IMR-90 (cell line): ENCODE measurements around the gene PLEKHH1. TPM values are rescaled to one million over a fixed set of nuclear protein-coding genes. Genes with fewer than 3 reads are reported as not detected.

Experiments used
- ATAC-seq: fragments of 200-7000 bp; cut with Tn5 transposase; 2 replicates; pipeline ENCODE4 v1.9.1; 2020; ENCODE audit warnings: low read depth, mild to moderate bottlenecking, moderate library complexity
- BruUV-seq: library from RNA; stranded (reverse); fragments of 400-500 nt; replicated peaks from 2 replicates; lab custom pipeline; 2021; lab: Mats Ljungman, UMichigan
- CTCF ChIA-PET: fragments of 300-600 bp; formaldehyde crosslinking; extraction: SDS; loops from one replicate; lab custom pipeline; 2021; ENCODE audit warnings: antibody characterized with exemption; lab: Yijun Ruan, JAX
- POLR2A ChIA-PET: fragments of 300-600 bp; sonication (Branson Sonifier 250); formaldehyde crosslinking; loops from one replicate; lab custom pipeline; 2022; ENCODE audit warnings: antibody characterized with exemption; ENCODE audit not compliant: unreplicated experiment; lab: Charles Lee
- DNase-seq: peaks from one replicate; pipeline ENCODE4 v3.0.0; 2013
- H2AFZ ChIP-seq: replicated peaks from 2 replicates; pipeline ENCODE3; 2013; ENCODE audit warnings: low read length, mild to moderate bottlenecking; ENCODE audit not compliant: poor library complexity
- H2AK5ac ChIP-seq: 2 replicates; pipeline ENCODE4 v1.6.1; 2013; ENCODE audit warnings: low read depth, low read length, inconsistent platforms
- H2AK9ac ChIP-seq: replicated peaks from 2 replicates; pipeline ENCODE3; 2013; ENCODE audit warnings: mild to moderate bottlenecking, low read depth, low read length, moderate library complexity; ENCODE audit not compliant: poor library complexity
- H2BK120ac ChIP-seq: 2 replicates; pipeline ENCODE4 v1.6.1; 2013; ENCODE audit warnings: low read depth, low read length, inconsistent platforms
- H2BK15ac ChIP-seq: 3 replicates; pipeline ENCODE4 v1.6.1; 2013; ENCODE audit warnings: low read depth, low read length, inconsistent platforms
- H2BK20ac ChIP-seq: 2 replicates; pipeline ENCODE4 v1.6.1; 2013; ENCODE audit warnings: low read depth, mild to moderate bottlenecking, inconsistent platforms, low read length, moderate library complexity
- H2BK5ac ChIP-seq: 2 replicates; pipeline ENCODE4 v1.6.1; 2013; ENCODE audit warnings: mild to moderate bottlenecking, low read depth, low read length, inconsistent platforms; ENCODE audit not compliant: poor library complexity, severe bottlenecking
- H3K14ac ChIP-seq: replicated peaks from 2 replicates; pipeline ENCODE4 v1.6.1; 2013; ENCODE audit warnings: low read depth, low read length, inconsistent platforms
- H3K18ac ChIP-seq: 2 replicates; pipeline ENCODE4 v1.6.1; 2013; ENCODE audit warnings: low read depth, low read length, control low read depth
- H3K23ac ChIP-seq: 2 replicates; pipeline ENCODE4 v1.6.1; 2013; ENCODE audit warnings: low read depth, low read length, inconsistent platforms
- H3K27ac ChIP-seq: 2 replicates; pipeline ENCODE4 v1.5.1; 2013; ENCODE audit warnings: mild to moderate bottlenecking, control low read depth, low read length; ENCODE audit not compliant: insufficient read depth
- H3K27me3 ChIP-seq: 2 replicates; pipeline ENCODE4 v1.6.1; 2013; ENCODE audit warnings: low read length; ENCODE audit not compliant: control insufficient read depth, insufficient read depth
- H3K36me3 ChIP-seq: 2 replicates; pipeline ENCODE4 v1.6.1; 2013; ENCODE audit warnings: low read length, mixed read lengths; ENCODE audit not compliant: control insufficient read depth, insufficient read depth
- H3K4ac ChIP-seq: 2 replicates; pipeline ENCODE4 v1.6.1; 2013; ENCODE audit warnings: low read depth, low read length, inconsistent platforms
- H3K4me1 ChIP-seq: 2 replicates; pipeline ENCODE4 v1.6.1; 2013; ENCODE audit warnings: low read length, mixed read lengths; ENCODE audit not compliant: control insufficient read depth, insufficient read depth
- H3K4me2 ChIP-seq: 2 replicates; pipeline ENCODE4 v1.6.1; 2013; ENCODE audit warnings: low read depth, mild to moderate bottlenecking, control low read depth, low read length, moderate library complexity
- H3K4me3 ChIP-seq: 2 replicates; pipeline ENCODE4 v1.5.1; 2013; ENCODE audit warnings: low read depth, mild to moderate bottlenecking, control low read depth, low read length, moderate library complexity; ENCODE audit not compliant: insufficient read depth
- H3K56ac ChIP-seq: 2 replicates; pipeline ENCODE4 v1.6.1; 2013; ENCODE audit warnings: low read length, inconsistent platforms; ENCODE audit not compliant: insufficient read depth; ENCODE audit errors: extremely low read depth
- H3K79me1 ChIP-seq, 2 experiments: 2 replicates each; pipeline ENCODE4 v1.6.1; 2013; ENCODE audit warnings: low read length in 2 of 2, inconsistent platforms in 1 of 2, low read depth in 1 of 2
- H3K9ac ChIP-seq: 2 replicates; pipeline ENCODE4 v1.6.1; 2013; ENCODE audit warnings: low read depth, low read length, control low read depth
- H3K9me1 ChIP-seq: 2 replicates; pipeline ENCODE4 v1.6.1; 2013; ENCODE audit warnings: low read length, inconsistent platforms; ENCODE audit not compliant: insufficient read depth
- H3K9me3 ChIP-seq: 2 replicates; pipeline ENCODE4 v1.6.1; 2013; ENCODE audit warnings: low read length; ENCODE audit not compliant: control insufficient read depth, insufficient read depth
- H4K20me1 ChIP-seq: 2 replicates; pipeline ENCODE4 v1.6.1; 2013; ENCODE audit warnings: low read length, inconsistent platforms; ENCODE audit not compliant: insufficient read depth
- H4K5ac ChIP-seq: 2 replicates; pipeline ENCODE4 v1.6.1; 2013; ENCODE audit warnings: mild to moderate bottlenecking, low read depth, low read length, control low read depth
- H4K8ac ChIP-seq, 2 experiments: 2 replicates each; pipeline ENCODE4 v1.6.1; 2013; ENCODE audit warnings: low read depth in 2 of 2, low read length in 2 of 2, control low read depth in 1 of 2, inconsistent platforms in 1 of 2
- H4K91ac ChIP-seq: 2 replicates; pipeline ENCODE4 v1.6.1; 2013; ENCODE audit warnings: low read depth, low read length, inconsistent platforms; ENCODE audit not compliant: insufficient read depth
- BHLHE40 ChIP-seq: fragments of 150-350 bp; IDR thresholded peaks from 2 replicates; pipeline ENCODE4 v1.6.1; 2016; ENCODE audit warnings: mild to moderate bottlenecking, low read depth, low read length
- CEBPB ChIP-seq: IDR thresholded peaks from 2 replicates; pipeline ENCODE4 v1.6.1; 2012; ENCODE audit warnings: low read depth, low read length, improper control_type of control experiment
- CHD1 ChIP-seq: IDR thresholded peaks from 2 replicates; pipeline ENCODE4 v1.6.1; 2012; ENCODE audit warnings: low read depth, low read length, improper control_type of control experiment
- FOS ChIP-seq: fragments of 150-350 bp; IDR thresholded peaks from 2 replicates; pipeline ENCODE4 v1.6.1; 2016; ENCODE audit warnings: low read depth, low read length
- MAFK ChIP-seq: IDR thresholded peaks from 2 replicates; pipeline ENCODE4 v1.6.1; 2012; ENCODE audit warnings: low read depth, low read length, improper control_type of control experiment
- MAZ ChIP-seq: IDR thresholded peaks from 2 replicates; pipeline ENCODE4 v1.6.1; 2012; ENCODE audit warnings: low read depth, mild to moderate bottlenecking, low read length, improper control_type of control experiment, moderate library complexity, borderline replicate concordance
- MXI1 ChIP-seq: IDR thresholded peaks from 2 replicates; pipeline ENCODE4 v1.6.1; 2012; ENCODE audit warnings: low read depth, mild to moderate bottlenecking, low read length, moderate library complexity, borderline replicate concordance
- NFE2L2 ChIP-seq: fragments of 150-350 bp; IDR thresholded peaks from 2 replicates; pipeline ENCODE4 v1.6.1; 2016; ENCODE audit warnings: low read depth, mild to moderate bottlenecking, low read length
- POLR2A ChIP-seq: IDR thresholded peaks from 2 replicates; pipeline ENCODE4 v1.6.1; 2012; ENCODE audit warnings: mild to moderate bottlenecking, low read depth, low read length
- RAD21 ChIP-seq: IDR thresholded peaks from 2 replicates; pipeline ENCODE4 v1.6.1; 2012; ENCODE audit warnings: low read length, improper control_type of control experiment
- RCOR1 ChIP-seq: IDR thresholded peaks from 2 replicates; pipeline ENCODE4 v1.6.1; 2012; ENCODE audit warnings: mild to moderate bottlenecking, low read length, improper control_type of control experiment; ENCODE audit not compliant: insufficient replicate concordance
- RFX5 ChIP-seq: IDR thresholded peaks from 2 replicates; pipeline ENCODE4 v1.8.0; 2012; ENCODE audit warnings: low read depth, mild to moderate bottlenecking, low read length, moderate library complexity
- SMC3 ChIP-seq: fragments of 150-350 bp; IDR thresholded peaks from 2 replicates; pipeline ENCODE4 v1.6.1; 2016; ENCODE audit warnings: low read depth, mild to moderate bottlenecking, antibody characterized with exemption, low read length, moderate library complexity
- WGBS, 2 experiments: methylation state at CpG; one replicate each; pipeline versions ENCODE4 v1.1.5 to v1.1.7; 2013; ENCODE audit warnings: missing lambda C conversion rate in 2 of 2; ENCODE audit not compliant: insufficient read length in 1 of 2; ENCODE audit errors: extremely low coverage in 2 of 2; 5-methylcytosine and 5-hydroxymethylcytosine counted together
- dilution Hi-C: fragments of 300-500 bp; cut with HindIII; formaldehyde crosslinking; loops from one replicate; pipeline ENCODE4 v1.14.3; 2018; ENCODE audit warnings: low sequenced_read_pairs; ENCODE audit not compliant: unreplicated experiment
- in situ Hi-C: fragments of 300-500 bp; cut with MboI; formaldehyde crosslinking; loops from 3 replicates; pipeline ENCODE4 v1.14.3; 2019; ENCODE audit warnings: low sequenced_read_pairs, inconsistent platforms, mixed read lengths
- intact Hi-C: fragments of 100-400 bp; cut with micrococcal nuclease; formaldehyde crosslinking; loops from 2 replicates; pipeline ENCODE4 v1.10.0; 2022
- polyA plus RNA-seq, 3 experiments: library from polyadenylated mRNA; depleted of rRNA; stranded (reverse); fragments of >200 nt; gene quantifications; 2 replicates each; pipeline ENCODE4 v1.2.3, GENCODE V29; 2012; ENCODE audit warnings: low replicate concordance in 1 of 3
- total RNA-seq: library from RNA; depleted of rRNA; stranded (reverse); fragments of >200 nt; gene quantifications from 2 replicates; pipeline ENCODE4 v1.2.3, GENCODE V29; 2012
- TF ChIP-seq, protein P1 (sequence below): fragments of 150-350 bp; IDR thresholded peaks from 2 replicates; pipeline ENCODE4 v1.6.1; 2017; ENCODE audit warnings: mild to moderate bottlenecking, antibody characterized with exemption, low read length, low read depth
- TF ChIP-seq, protein P2 (sequence below): fragments of 150-350 bp; IDR thresholded peaks from 2 replicates; pipeline ENCODE4 v1.6.1; 2016; ENCODE audit warnings: low read depth, mild to moderate bottlenecking, low read length, moderate library complexity, borderline replicate concordance
- TF ChIP-seq, protein P3 (sequence below): conservative IDR thresholded peaks from 2 replicates; pipeline ENCODE4 v1.5.1; 2012; ENCODE audit warnings: mild to moderate bottlenecking, low read depth, low read length, improper control_type of control experiment

PLEKHH1 gene
- total and polyA plus RNA-seq, 2 of the 4 experiments (the other 2 are of a cell fraction), result under 0.01 to 0.34 TPM

DNA sequence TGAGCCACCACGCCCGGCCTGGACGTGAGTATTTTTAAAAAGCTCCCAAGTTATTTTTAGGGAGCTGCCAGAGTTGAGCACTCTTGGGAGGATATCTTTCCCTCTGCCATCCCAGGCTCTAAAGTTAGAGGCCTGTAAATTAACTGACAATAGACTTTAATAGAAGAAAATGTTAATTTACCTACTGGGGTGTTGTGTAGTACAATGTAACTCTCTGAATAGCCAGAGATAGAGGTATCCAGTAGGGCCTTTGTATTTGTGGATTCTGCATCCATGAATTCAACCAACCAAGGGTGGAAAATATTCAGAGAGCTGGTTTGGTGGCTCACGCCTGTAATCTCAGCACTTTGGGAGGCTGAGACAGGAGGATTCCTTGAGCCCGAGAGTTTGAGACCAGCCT, 74.6 kb downstream of the PLEKHH1 start:
- no peaks in the 10 kb centered on the region for H4K20me1 ChIP-seq
- no peak overlapping the region for H3K4ac ChIP-seq
- POLR2A ChIA-PET, result no interaction called here
- no peak overlapping the region for H2AK5ac ChIP-seq
- no peaks in the 10 kb centered on the region for H3K36me3 ChIP-seq
- no peak overlapping the region for H4K8ac ChIP-seq
- no peak overlapping the region for H3K9ac ChIP-seq
- H3K14ac ChIP-seq, result no peak overlapping the region
- no peaks in the 10 kb centered on the region for H3K4me1 ChIP-seq
- H3K18ac ChIP-seq, result no peak overlapping the region
- no peaks in the 10 kb centered on the region for H3K79me1 ChIP-seq
- dilution Hi-C loops, result no loop called here
- H2BK5ac ChIP-seq, result no peak overlapping the region
- TF ChIP-seq SMC3, result no peak
- TF ChIP-seq, protein P1, sequence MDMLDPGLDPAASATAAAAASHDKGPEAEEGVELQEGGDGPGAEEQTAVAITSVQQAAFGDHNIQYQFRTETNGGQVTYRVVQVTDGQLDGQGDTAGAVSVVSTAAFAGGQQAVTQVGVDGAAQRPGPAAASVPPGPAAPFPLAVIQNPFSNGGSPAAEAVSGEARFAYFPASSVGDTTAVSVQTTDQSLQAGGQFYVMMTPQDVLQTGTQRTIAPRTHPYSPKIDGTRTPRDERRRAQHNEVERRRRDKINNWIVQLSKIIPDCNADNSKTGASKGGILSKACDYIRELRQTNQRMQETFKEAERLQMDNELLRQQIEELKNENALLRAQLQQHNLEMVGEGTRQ, result no peak
- no peak for TF ChIP-seq MAZ
- TF ChIP-seq BHLHE40, result no peak
- TF ChIP-seq RAD21, result no peak
- TF ChIP-seq CHD1, result no peak
- TF ChIP-seq, protein P2, sequence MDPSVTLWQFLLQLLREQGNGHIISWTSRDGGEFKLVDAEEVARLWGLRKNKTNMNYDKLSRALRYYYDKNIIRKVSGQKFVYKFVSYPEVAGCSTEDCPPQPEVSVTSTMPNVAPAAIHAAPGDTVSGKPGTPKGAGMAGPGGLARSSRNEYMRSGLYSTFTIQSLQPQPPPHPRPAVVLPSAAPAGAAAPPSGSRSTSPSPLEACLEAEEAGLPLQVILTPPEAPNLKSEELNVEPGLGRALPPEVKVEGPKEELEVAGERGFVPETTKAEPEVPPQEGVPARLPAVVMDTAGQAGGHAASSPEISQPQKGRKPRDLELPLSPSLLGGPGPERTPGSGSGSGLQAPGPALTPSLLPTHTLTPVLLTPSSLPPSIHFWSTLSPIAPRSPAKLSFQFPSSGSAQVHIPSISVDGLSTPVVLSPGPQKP, result no peak
- TF ChIP-seq MXI1, result no peak
- no peak for TF ChIP-seq RCOR1
- TF ChIP-seq CEBPB, result no peak
- no peak for TF ChIP-seq RFX5
- TF ChIP-seq POLR2A, result no peak
- TF ChIP-seq, protein P3, sequence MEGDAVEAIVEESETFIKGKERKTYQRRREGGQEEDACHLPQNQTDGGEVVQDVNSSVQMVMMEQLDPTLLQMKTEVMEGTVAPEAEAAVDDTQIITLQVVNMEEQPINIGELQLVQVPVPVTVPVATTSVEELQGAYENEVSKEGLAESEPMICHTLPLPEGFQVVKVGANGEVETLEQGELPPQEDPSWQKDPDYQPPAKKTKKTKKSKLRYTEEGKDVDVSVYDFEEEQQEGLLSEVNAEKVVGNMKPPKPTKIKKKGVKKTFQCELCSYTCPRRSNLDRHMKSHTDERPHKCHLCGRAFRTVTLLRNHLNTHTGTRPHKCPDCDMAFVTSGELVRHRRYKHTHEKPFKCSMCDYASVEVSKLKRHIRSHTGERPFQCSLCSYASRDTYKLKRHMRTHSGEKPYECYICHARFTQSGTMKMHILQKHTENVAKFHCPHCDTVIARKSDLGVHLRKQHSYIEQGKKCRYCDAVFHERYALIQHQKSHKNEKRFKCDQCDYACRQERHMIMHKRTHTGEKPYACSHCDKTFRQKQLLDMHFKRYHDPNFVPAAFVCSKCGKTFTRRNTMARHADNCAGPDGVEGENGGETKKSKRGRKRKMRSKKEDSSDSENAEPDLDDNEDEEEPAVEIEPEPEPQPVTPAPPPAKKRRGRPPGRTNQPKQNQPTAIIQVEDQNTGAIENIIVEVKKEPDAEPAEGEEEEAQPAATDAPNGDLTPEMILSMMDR, result no peak
- TF ChIP-seq NFE2L2, result no peak
- no peak for TF ChIP-seq MAFK
- no peak for TF ChIP-seq FOS
- in situ Hi-C loops, result no loop called here
- H3K9me3 ChIP-seq, result no peaks in the 10 kb centered on the region
- WGBS, 2 experiments, result no CpG with 5 or more reads among the region's 5 CpGs
- no peak overlapping the region for H2AFZ ChIP-seq
- H3K27me3 ChIP-seq, result peaks cover 29% of the 10 kb centered on the region
- no peak for ATAC-seq
- H2AK9ac ChIP-seq, result no peak overlapping the region
- H3K27ac ChIP-seq, result no peak overlapping the region
- no peak overlapping the region for H3K4me2 ChIP-seq
- no peak overlapping the region for H4K5ac ChIP-seq
- no peak overlapping the region for H2BK15ac ChIP-seq
- no peak overlapping the region for H4K91ac ChIP-seq
- no peak overlapping the region for H3K4me3 ChIP-seq
- no peak overlapping the region for H3K56ac ChIP-seq
- intact Hi-C loops, result no loop called here
- no peak overlapping the region for H2BK20ac ChIP-seq
- no peak overlapping the region for H2BK120ac ChIP-seq
- CTCF ChIA-PET, result interaction anchor here (1.3 kb wide), 1 partner anchor 11 kb away, joined by 4 read pairs; no protein-coding TSS in a partner anchor
- H3K9me1 ChIP-seq, result no peaks in the 10 kb centered on the region
- no peak overlapping the region for H3K23ac ChIP-seq
- DNase-seq, result no peak
- BruUV-seq, result no TSS peak
